Fibroblast of lung (primary cell): Measurements from ENCODE around the gene TCHHL1. TPM values are rescaled to one million over a fixed set of nuclear protein-coding genes. Genes with fewer than 3 reads are reported as not detected.

ENCODE experiments used
- DNase-seq, 2 donors: peaks; one replicate each; pipeline versions ENCODE4 v3.0.0 to v3.0.0-alpha.2; 2010; ENCODE audit warnings: low read depth in 2 of 2
- H2AFZ ChIP-seq: 2 replicates; pipeline ENCODE4 v1.5.1; 2012; ENCODE audit warnings: low read length, control low read depth, inconsistent platforms
- H3K27ac ChIP-seq: 2 replicates; pipeline ENCODE4 v1.5.1; 2011; ENCODE audit warnings: low read length, control low read depth; ENCODE audit not compliant: insufficient read depth
- H3K27me3 ChIP-seq: 2 replicates; pipeline ENCODE4 v1.5.1; 2011; ENCODE audit warnings: mild to moderate bottlenecking, low read length; ENCODE audit not compliant: control insufficient read depth, insufficient read depth
- H3K36me3 ChIP-seq: 2 replicates; pipeline ENCODE4 v1.5.1; 2011; ENCODE audit warnings: low read length; ENCODE audit not compliant: control insufficient read depth, insufficient read depth
- H3K4me1 ChIP-seq: 2 replicates; pipeline ENCODE4 v1.5.1; 2011; ENCODE audit warnings: low read length; ENCODE audit not compliant: control insufficient read depth, insufficient read depth; ENCODE audit errors: extremely low read depth
- H3K4me2 ChIP-seq: 2 replicates; pipeline ENCODE4 v1.5.1; 2011; ENCODE audit warnings: low read length, control low read depth; ENCODE audit not compliant: insufficient read depth; ENCODE audit errors: extremely low read depth
- H3K4me3 ChIP-seq, 4 experiments: fragments of 200-600 bp in 1 of 4; sonication (generic) in 1 of 4; replicated peaks in 1 of 4; 2 replicates each; pipeline ENCODE4 v1.5.1; 2011 to 2016; ENCODE audit warnings: low read length in 4 of 4, low read depth in 3 of 4, mild to moderate bottlenecking in 3 of 4, control low read depth in 2 of 4, inconsistent platforms in 1 of 4, mixed read lengths in 1 of 4; ENCODE audit not compliant: insufficient read depth in 1 of 4; ENCODE audit errors: control extremely low read depth in 1 of 4
- H3K79me2 ChIP-seq: 2 replicates; pipeline ENCODE4 v1.5.1; 2012; ENCODE audit warnings: mild to moderate bottlenecking, low read length, inconsistent platforms; ENCODE audit not compliant: control insufficient read depth, insufficient read depth
- H3K9ac ChIP-seq: 2 replicates; pipeline ENCODE4 v1.5.1; 2011; ENCODE audit warnings: mild to moderate bottlenecking, low read length, control low read depth; ENCODE audit not compliant: insufficient read depth
- H3K9me3 ChIP-seq: 2 replicates; pipeline ENCODE4 v1.5.1; 2012; ENCODE audit warnings: low read depth, low read length; ENCODE audit not compliant: control insufficient read depth, insufficient read depth
- H4K20me1 ChIP-seq: 2 replicates; pipeline ENCODE4 v1.5.1; 2011; ENCODE audit warnings: low read length; ENCODE audit not compliant: control insufficient read depth, insufficient read depth; ENCODE audit errors: extremely low read depth
- EZH2 ChIP-seq: IDR thresholded peaks from 2 replicates; pipeline ENCODE4 v1.5.1; 2012; ENCODE audit warnings: low read length, control low read depth, mild to moderate bottlenecking; ENCODE audit errors: missing control alignments
- polyA plus RNA-seq, 2 donors: library from polyadenylated mRNA; depleted of rRNA in 1 of 2; stranded (reverse) in 1 of 2; unstranded in 1 of 2; fragments of >200 nt; gene quantifications; 2 replicates each; pipeline ENCODE4 v1.2.1, GENCODE V29; 2011 to 2012; ENCODE audit warnings: missing spikeins in 1 of 2
- total RNA-seq: library from RNA; depleted of rRNA; stranded (reverse); fragments of >200 nt; gene quantifications from 2 replicates; pipeline ENCODE4 v1.2.1, GENCODE V29; 2014
- TF ChIP-seq, protein P1 (sequence below), 2 donors: IDR thresholded peaks in 1 of 2; conservative IDR thresholded peaks in 1 of 2; 1 replicate in 1 of 2; 2 replicates in 1 of 2; pipeline ENCODE4 v1.5.1; 2011 to 2012; ENCODE audit warnings: low read length in 2 of 2, control low read depth in 1 of 2, inconsistent platforms in 1 of 2, low read depth in 1 of 2, mild to moderate bottlenecking in 1 of 2

Gene TCHHL1
- total and polyA plus RNA-seq, 2 donors (not counting 1 experiment from before 2014, with no cell fraction given): not detected

DNA sequence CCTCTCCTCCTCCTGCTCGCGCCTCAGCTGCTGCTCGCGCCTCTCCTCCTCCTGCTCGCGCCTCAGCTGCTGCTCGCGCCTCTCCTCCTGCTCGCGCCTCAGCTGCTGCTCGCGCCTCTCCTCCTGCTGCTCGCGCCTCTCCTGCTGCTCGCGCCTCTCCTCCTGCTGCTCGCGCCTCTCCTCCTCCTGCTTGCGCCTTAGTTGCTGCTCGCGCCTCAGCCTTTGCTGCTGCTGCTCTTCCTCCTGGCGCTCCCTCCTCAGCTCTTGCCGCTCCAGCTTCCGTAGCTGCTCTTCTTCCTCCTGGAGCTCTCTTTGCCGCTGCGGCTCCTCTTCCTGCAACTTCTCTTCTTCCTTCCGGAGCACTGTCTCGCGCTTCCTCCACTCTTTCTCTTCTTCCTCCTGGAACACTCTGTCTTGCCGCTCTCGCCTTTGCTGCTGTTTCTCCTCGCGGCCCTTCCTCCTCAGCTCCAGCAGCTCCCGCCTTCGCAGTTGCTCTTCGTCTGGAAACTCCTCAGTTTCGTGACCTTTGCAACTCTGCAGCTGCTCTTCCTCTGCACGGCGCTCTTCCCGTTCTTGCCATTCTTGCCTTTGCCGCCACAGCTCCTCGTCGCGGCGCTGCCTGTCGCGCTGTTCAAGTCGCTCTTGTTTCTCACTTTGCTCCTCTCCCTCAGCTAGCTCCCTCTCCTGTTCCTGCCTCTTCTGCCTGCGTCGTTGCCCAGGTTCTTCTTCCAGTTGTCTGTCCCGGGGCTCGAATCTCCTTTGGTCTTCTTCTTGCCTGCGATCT, 23.4 kb upstream of the TCHHL1 start:
- H3K4me3 ChIP-seq: peak overlapping the region in 3 of 4 experiments; percentile 15 to 36 (median 22)
- peak; percentile 9 to 39 for DNase-seq

DNA sequence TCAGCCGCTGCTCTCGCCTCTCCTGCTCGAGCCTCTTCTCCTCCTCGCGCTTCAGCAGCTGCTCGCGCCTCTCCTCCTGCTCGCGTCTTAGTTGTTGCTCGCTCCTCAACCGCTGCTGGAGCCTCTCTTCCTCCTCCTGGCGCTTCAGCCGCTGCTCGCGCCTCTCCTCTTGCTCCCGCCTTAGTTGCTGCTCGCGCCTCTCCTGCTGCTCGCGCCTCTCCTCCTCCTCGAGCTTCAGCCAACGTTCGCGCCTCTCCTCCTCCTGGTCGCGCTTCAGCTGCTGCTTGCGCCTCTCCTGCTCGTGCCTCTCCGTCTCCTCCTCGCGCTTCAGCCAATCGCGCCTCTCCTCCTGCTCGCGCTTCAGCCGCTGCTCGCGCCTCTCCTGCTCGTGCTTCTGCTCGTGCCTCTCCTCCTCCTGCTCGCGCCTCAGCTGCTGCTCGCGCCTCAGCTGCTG, 22.7 kb upstream of the TCHHL1 start:
- Histone ChIP-seq H3K9ac (no peak overlapping the region), H4K20me1 (no peaks in the 10 kb centered on the region), H3K4me1 (peaks cover 8% of the 10 kb centered on the region), H3K36me3 (no peaks in the 10 kb centered on the region), H3K9me3 (no peaks in the 10 kb centered on the region), H2AFZ (peak overlapping the region; percentile 77), H3K27ac (no peak overlapping the region), H3K27me3 (peaks cover 77% of the 10 kb centered on the region), H3K79me2 (no peaks in the 10 kb centered on the region), H3K4me3 (peak overlapping the region in 3 of 4 experiments; percentile 46 to 53 (median 47)), H3K4me2 (peak overlapping the region; percentile 88)
- TF ChIP-seq EZH2: no peak
- TF ChIP-seq, protein P1, sequence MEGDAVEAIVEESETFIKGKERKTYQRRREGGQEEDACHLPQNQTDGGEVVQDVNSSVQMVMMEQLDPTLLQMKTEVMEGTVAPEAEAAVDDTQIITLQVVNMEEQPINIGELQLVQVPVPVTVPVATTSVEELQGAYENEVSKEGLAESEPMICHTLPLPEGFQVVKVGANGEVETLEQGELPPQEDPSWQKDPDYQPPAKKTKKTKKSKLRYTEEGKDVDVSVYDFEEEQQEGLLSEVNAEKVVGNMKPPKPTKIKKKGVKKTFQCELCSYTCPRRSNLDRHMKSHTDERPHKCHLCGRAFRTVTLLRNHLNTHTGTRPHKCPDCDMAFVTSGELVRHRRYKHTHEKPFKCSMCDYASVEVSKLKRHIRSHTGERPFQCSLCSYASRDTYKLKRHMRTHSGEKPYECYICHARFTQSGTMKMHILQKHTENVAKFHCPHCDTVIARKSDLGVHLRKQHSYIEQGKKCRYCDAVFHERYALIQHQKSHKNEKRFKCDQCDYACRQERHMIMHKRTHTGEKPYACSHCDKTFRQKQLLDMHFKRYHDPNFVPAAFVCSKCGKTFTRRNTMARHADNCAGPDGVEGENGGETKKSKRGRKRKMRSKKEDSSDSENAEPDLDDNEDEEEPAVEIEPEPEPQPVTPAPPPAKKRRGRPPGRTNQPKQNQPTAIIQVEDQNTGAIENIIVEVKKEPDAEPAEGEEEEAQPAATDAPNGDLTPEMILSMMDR (conservative IDR thresholded peaks at IDR 0.05 in 1 of 2, IDR thresholded peaks at IDR 0.05 in 1 of 2; ENCODE audit: low read depth in 1 of 2, low read length in 2 of 2): no peak
- DNase-seq: peak; percentile 25 to 63

More for the DNA sequence above, 23.4 kb upstream of the TCHHL1 start:
- Histone ChIP-seq H2AFZ (no peak overlapping the region), H4K20me1 (no peaks in the 10 kb centered on the region), H3K79me2 (no peaks in the 10 kb centered on the region), H3K9ac (no peak overlapping the region), H3K27ac (no peak overlapping the region), H3K4me1 (peaks cover 8% of the 10 kb centered on the region), H3K27me3 (peaks cover 72% of the 10 kb centered on the region), H3K4me2 (peak overlapping the region; percentile 48), H3K36me3 (no peaks in the 10 kb centered on the region), H3K9me3 (no peaks in the 10 kb centered on the region)
- TF ChIP-seq EZH2: peak; percentile 63
- TF ChIP-seq, protein P1 (conservative IDR thresholded peaks at IDR 0.05 in 1 of 2, IDR thresholded peaks at IDR 0.05 in 1 of 2; ENCODE audit: low read depth in 1 of 2, low read length in 2 of 2): no peak

DNA sequence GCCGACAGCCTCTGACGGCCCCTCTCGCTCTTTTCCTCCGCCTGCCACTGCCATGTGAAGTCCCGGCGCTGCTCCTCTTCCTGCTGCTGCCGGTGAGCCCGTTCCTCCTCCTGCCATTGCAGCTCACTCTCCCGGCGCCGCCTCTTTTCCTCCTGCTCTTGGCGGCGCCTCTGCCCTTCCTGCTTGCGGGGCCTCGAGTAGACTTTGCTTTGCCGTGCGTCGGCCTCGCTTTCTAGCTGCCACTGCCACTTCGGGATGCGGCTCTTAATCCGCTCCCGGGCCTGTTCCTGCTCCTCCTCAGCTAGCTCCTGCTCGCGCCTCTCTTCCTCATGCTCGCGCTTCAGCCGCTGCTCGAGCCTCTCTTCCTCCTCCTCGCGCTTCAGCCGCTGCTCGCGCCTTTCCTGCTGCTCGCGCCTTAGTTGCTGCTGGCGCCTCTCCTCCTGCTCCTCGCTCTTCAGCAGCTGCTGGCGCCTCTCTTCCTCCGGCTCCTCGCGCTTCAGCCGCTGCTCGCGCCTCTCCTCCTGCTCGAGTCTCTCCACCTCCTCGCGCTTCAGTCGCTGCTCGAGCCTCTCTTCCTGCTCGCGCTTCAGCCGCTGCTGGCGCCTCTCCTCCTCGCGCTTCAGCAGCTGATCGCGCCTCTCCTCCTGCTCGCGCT, 22.1 kb upstream of the TCHHL1 start:
- H3K4me1 ChIP-seq: peaks cover 8% of the 10 kb centered on the region
- no peaks in the 10 kb centered on the region for H3K79me2 ChIP-seq
- no peaks in the 10 kb centered on the region for H3K9me3 ChIP-seq
- peak overlapping the region; percentile 77 for H2AFZ ChIP-seq
- peak overlapping the region; percentile 88 for H3K4me2 ChIP-seq
- peaks cover 76% of the 10 kb centered on the region for H3K27me3 ChIP-seq
- no peaks in the 10 kb centered on the region for H3K36me3 ChIP-seq
- DNase-seq: peak; percentile 37 to 65
- H3K27ac ChIP-seq: no peak overlapping the region
- no peak overlapping the region for H3K9ac ChIP-seq
- H3K4me3 ChIP-seq: peak overlapping the region; percentile 27 to 53 (median 46)
- TF ChIP-seq, protein P1 (conservative IDR thresholded peaks at IDR 0.05 in 1 of 2, IDR thresholded peaks at IDR 0.05 in 1 of 2; ENCODE audit: low read depth in 1 of 2, low read length in 2 of 2): no peak
- TF ChIP-seq EZH2: peak; percentile 74
- H4K20me1 ChIP-seq: no peaks in the 10 kb centered on the region
